ENCODE results near the gene FAM227B. TPM values are rescaled to one million over a fixed set of nuclear protein-coding genes. Genes with fewer than 3 reads are reported as not detected.

FAM227B gene
- total and polyA plus RNA-seq, 7 experiments from 2014 or later = 3.7 to 25.1 (median 14.8) TPM

- POLR2A ChIA-PET = no interaction called here
- Mint-ChIP-seq H3K27me3 (peaks cover 0 to 14% (median 4%) of the 10 kb centered on the region in 5 donors), H3K36me3 (no peaks in the 10 kb centered on the region), H3K27ac (no peak overlapping the region), H3K9me3 (no peaks in the 10 kb centered on the region), H3K4me3 (no peak overlapping the region), H3K4me1 (peaks cover 0 to 2% (median 0%) of the 10 kb centered on the region in 7 donors)
- no peak for ATAC-seq
- CTCF ChIA-PET = interaction anchor here (0.9 kb wide), 1 partner anchor 570 kb away, joined by 3 read pairs; no protein-coding TSS in a partner anchor
- H3K27ac ChIP-seq (ENCODE audit: low read depth, low read length) = no peak overlapping the region
- no peaks in the 10 kb centered on the region for H3K9me3 ChIP-seq (ENCODE audit: control insufficient read depth in 2 of 3, low read length in 3 of 3)
- intact Hi-C loops (cut with micrococcal nuclease) = loop anchor here in 1 of 2 donors (10.0 kb wide), 1 partner anchor 716 kb away; no protein-coding TSS in a partner anchor
- no peaks in the 10 kb centered on the region for H3K4me1 ChIP-seq (ENCODE audit: control insufficient read depth in 2 of 2, insufficient read depth in 2 of 2, low read length in 2 of 2)
- no peaks in the 10 kb centered on the region for H3K36me3 ChIP-seq (ENCODE audit: control insufficient read depth in 2 of 3, insufficient read depth in 3 of 3, low read length in 3 of 3)
- no peak for DNase-seq
- no peaks in the 10 kb centered on the region for H3K27me3 ChIP-seq (ENCODE audit: control insufficient read depth in 2 of 2, insufficient read depth in 2 of 2, low read length in 2 of 2)
- no peak overlapping the region for H3K4me3 ChIP-seq (ENCODE audit: low read length)
Observed at GRCh38 chr15:49428409-49429095, 192.1 kb downstream of the FAM227B start.

- Histone ChIP-seq H3K27ac (ENCODE audit: low read depth, low read length) (no peak overlapping the region), H3K9me3 (ENCODE audit: control insufficient read depth in 2 of 3, low read length in 3 of 3) (no peaks in the 10 kb centered on the region), H3K4me3 (ENCODE audit: low read length) (no peak overlapping the region), H3K27me3 (ENCODE audit: control insufficient read depth in 2 of 2, insufficient read depth in 2 of 2, low read length in 2 of 2) (no peaks in the 10 kb centered on the region), H3K4me1 (ENCODE audit: control insufficient read depth in 2 of 2, insufficient read depth in 2 of 2, low read length in 2 of 2) (no peaks in the 10 kb centered on the region), H3K36me3 (ENCODE audit: control insufficient read depth in 2 of 3, insufficient read depth in 3 of 3, low read length in 3 of 3) (no peaks in the 10 kb centered on the region)
- intact Hi-C loops (cut with micrococcal nuclease) = loop anchor here in 1 of 2 donors (10.0 kb wide), 1 partner anchor 717 kb away; no protein-coding TSS in a partner anchor
- DNase-seq = no peak
- CTCF ChIA-PET = no interaction called here
- Mint-ChIP-seq H3K36me3 (no peaks in the 10 kb centered on the region), H3K27ac (no peak overlapping the region), H3K9me3 (no peaks in the 10 kb centered on the region), H3K4me3 (no peak overlapping the region), H3K27me3 (peaks cover 0 to 14% (median 4%) of the 10 kb centered on the region in 5 donors), H3K4me1 (peaks cover 0 to 2% (median 0%) of the 10 kb centered on the region in 7 donors)
- POLR2A ChIA-PET = no interaction called here
- no peak for ATAC-seq
Observed at GRCh38 chr15:49427372-49427771, 193.2 kb downstream of the FAM227B start.

GRCh38 chr15:49424954-49425353 lies 195.7 kb downstream of the FAM227B start:
- Mint-ChIP-seq H3K36me3 (no peaks in the 10 kb centered on the region), H3K27me3 (peaks cover 0 to 13% (median 0%) of the 10 kb centered on the region in 5 donors), H3K4me3 (no peak overlapping the region), H3K27ac (no peak overlapping the region), H3K9me3 (peaks cover 0 to 2% (median 0%) of the 10 kb centered on the region in 11 donors), H3K4me1 (peaks cover 3 to 6% (median 4%) of the 10 kb centered on the region in 7 donors)
- Histone ChIP-seq H3K4me1 (ENCODE audit: control insufficient read depth in 2 of 2, insufficient read depth in 2 of 2, low read length in 2 of 2) (no peaks in the 10 kb centered on the region), H3K27me3 (ENCODE audit: control insufficient read depth in 2 of 2, insufficient read depth in 2 of 2, low read length in 2 of 2) (no peaks in the 10 kb centered on the region), H3K9me3 (ENCODE audit: control insufficient read depth in 2 of 3, low read length in 3 of 3) (no peaks in the 10 kb centered on the region), H3K27ac (ENCODE audit: low read depth, low read length) (no peak overlapping the region), H3K36me3 (ENCODE audit: control insufficient read depth in 2 of 3, insufficient read depth in 3 of 3, low read length in 3 of 3) (no peaks in the 10 kb centered on the region), H3K4me3 (ENCODE audit: low read length) (no peak overlapping the region)
- intact Hi-C loops (cut with micrococcal nuclease) = loop anchor here (5.0 to 10.0 kb wide), 3 partner anchors 720 to 1482 kb away; partner anchors contain the start of gene AP4E1 (in 1 of the 2)
- DNase-seq = no peak
- ChIA-PET POLR2A (no interaction called here), CTCF (interaction anchor here (1.3 kb wide), 1 partner anchor 566 kb away, joined by 4 read pairs; no protein-coding TSS in a partner anchor)
- ATAC-seq = no peak

- DNase-seq (no peak), ATAC-seq (no peak)
- no peak overlapping the region for H3K27ac ChIP-seq (ENCODE audit: low read depth, low read length)
- no peaks in the 10 kb centered on the region for H3K36me3 ChIP-seq (ENCODE audit: control insufficient read depth in 2 of 3, insufficient read depth in 3 of 3, low read length in 3 of 3)
- no peaks in the 10 kb centered on the region for H3K4me1 ChIP-seq (ENCODE audit: control insufficient read depth in 2 of 2, insufficient read depth in 2 of 2, low read length in 2 of 2)
- Mint-ChIP-seq H3K9me3 (peaks cover 0 to 2% (median 0%) of the 10 kb centered on the region in 11 donors), H3K36me3 (no peaks in the 10 kb centered on the region), H3K4me1 (peaks cover 3 to 6% (median 4%) of the 10 kb centered on the region in 7 donors), H3K27me3 (peaks cover 0 to 13% (median 0%) of the 10 kb centered on the region in 5 donors), H3K4me3 (no peak overlapping the region), H3K27ac (no peak overlapping the region)
- intact Hi-C loops (cut with micrococcal nuclease) = loop anchor here (5.0 to 10.0 kb wide), 3 partner anchors 721 to 1483 kb away; partner anchors contain the start of gene AP4E1 (in 1 of the 2)
- ChIA-PET POLR2A (no interaction called here), CTCF (interaction anchor here (1.3 kb wide), 1 partner anchor 565 kb away, joined by 4 read pairs; no protein-coding TSS in a partner anchor)
- H3K9me3 ChIP-seq (ENCODE audit: control insufficient read depth in 2 of 3, low read length in 3 of 3) = no peaks in the 10 kb centered on the region
- no peaks in the 10 kb centered on the region for H3K27me3 ChIP-seq (ENCODE audit: control insufficient read depth in 2 of 2, insufficient read depth in 2 of 2, low read length in 2 of 2)
- H3K4me3 ChIP-seq (ENCODE audit: low read length) = no peak overlapping the region
Observed at GRCh38 chr15:49423901-49424550, 196.6 kb downstream of the FAM227B start.

- ATAC-seq (no peak), DNase-seq (no peak)
- Histone ChIP-seq H3K27ac (ENCODE audit: low read depth, low read length) (no peak within 1 kb of the TSS), H3K4me3 (ENCODE audit: low read length) (no peak within 1 kb of the TSS), H3K36me3 (ENCODE audit: control insufficient read depth in 2 of 3, insufficient read depth in 3 of 3, low read length in 3 of 3) (no peaks in the 10 kb centered on the region), H3K27me3 (ENCODE audit: control insufficient read depth in 2 of 2, insufficient read depth in 2 of 2, low read length in 2 of 2) (no peaks in the 10 kb centered on the region), H3K9me3 (ENCODE audit: control insufficient read depth in 2 of 3, low read length in 3 of 3) (no peaks in the 10 kb centered on the region), H3K4me1 (ENCODE audit: control insufficient read depth in 2 of 2, insufficient read depth in 2 of 2, low read length in 2 of 2) (no peaks in the 10 kb centered on the region)
- H3K9me3 Mint-ChIP-seq = peaks cover 0 to 2% (median 0%) of the 10 kb centered on the region in 11 donors
- peak within 1 kb of the TSS in 5 of 9 donors; percentile 40 to 84 (median 82) for H3K27ac Mint-ChIP-seq
- intact Hi-C loops (cut with micrococcal nuclease) = loop anchor here (5.0 to 10.0 kb wide), 3 partner anchors 722 to 1484 kb away; partner anchors contain the start of gene AP4E1 (in 1 of the 2)
- ChIA-PET POLR2A (no interaction called here), CTCF (interaction anchor here (2.0 to 2.3 kb wide), 2 partner anchors 187 to 561 kb away, joined by 14 to 34 read pairs; no protein-coding TSS in a partner anchor)
- peak within 1 kb of the TSS in 4 of 10 donors; percentile 26 to 54 (median 47) for H3K4me3 Mint-ChIP-seq
- H3K27me3 Mint-ChIP-seq = peaks cover 0 to 9% (median 0%) of the 10 kb centered on the region in 5 donors
- peaks cover 3 to 6% (median 4%) of the 10 kb centered on the region in 7 donors for H3K4me1 Mint-ChIP-seq
- no peaks in the 10 kb centered on the region for H3K36me3 Mint-ChIP-seq
Observed at GRCh38 chr15:49423021-49423420, 197.6 kb downstream of the FAM227B start, which contains the start of gene FGF7. FGF7 (plus strand) TSS chr15:49423242; CDS start chr15:49424298, 1,056 bp downstream.

GRCh38 chr15:49421991-49422390 lies 198.6 kb downstream of the FAM227B start:
- DNase-seq = peak in 8 of 9 donors; percentile 5 to 60 (median 52)
- Histone ChIP-seq H3K9me3 (ENCODE audit: control insufficient read depth in 2 of 3, low read length in 3 of 3) (no peaks in the 10 kb centered on the region), H3K27ac (ENCODE audit: low read depth, low read length) (no peak overlapping the region), H3K4me3 (ENCODE audit: low read length) (no peak overlapping the region), H3K27me3 (ENCODE audit: control insufficient read depth in 2 of 2, insufficient read depth in 2 of 2, low read length in 2 of 2) (no peaks in the 10 kb centered on the region), H3K4me1 (ENCODE audit: control insufficient read depth in 2 of 2, insufficient read depth in 2 of 2, low read length in 2 of 2) (no peaks in the 10 kb centered on the region), H3K36me3 (ENCODE audit: control insufficient read depth in 2 of 3, insufficient read depth in 3 of 3, low read length in 3 of 3) (no peaks in the 10 kb centered on the region)
- ChIA-PET CTCF (interaction anchor here (0.5 to 2.3 kb wide), 7 partner anchors 8 to 1321 kb away, joined by 3 to 34 read pairs (median 3); no protein-coding TSS in a partner anchor), POLR2A (interaction anchor here (0.8 kb wide), 1 partner anchor 209 kb away, joined by 4 read pairs; no protein-coding TSS in a partner anchor)
- peaks cover 0 to 9% (median 0%) of the 10 kb centered on the region in 5 donors for H3K27me3 Mint-ChIP-seq
- peaks cover 0 to 2% (median 0%) of the 10 kb centered on the region in 11 donors for H3K9me3 Mint-ChIP-seq
- intact Hi-C loops (cut with micrococcal nuclease) = loop anchor here (1.0 to 10.0 kb wide), 8 partner anchors 187 to 1485 kb away; partner anchors contain the start of gene AP4E1 (in 1 of the 2)
- H3K27ac Mint-ChIP-seq = peak overlapping the region in 7 of 9 donors; percentile 10 to 84 (median 74)
- H3K4me3 Mint-ChIP-seq = peak overlapping the region in 8 of 10 donors; percentile 23 to 72 (median 49)
- H3K36me3 Mint-ChIP-seq = no peaks in the 10 kb centered on the region
- ATAC-seq = peak; percentile 75
- peaks cover 3 to 6% (median 4%) of the 10 kb centered on the region in 7 donors for H3K4me1 Mint-ChIP-seq
